Left lung (tissue), 10 donors: ENCODE measurements around the gene NTF3. TPM values are rescaled to one million over a fixed set of nuclear protein-coding genes. Genes with fewer than 3 reads are reported as not detected.

Source experiments
- ATAC-seq: fragments of 200-7000 bp; cut with Tn5 transposase; one replicate; pipeline ENCODE4 v1.9.1; 2020; ENCODE audit warnings: moderate library complexity
- DNase-seq, 4 donors: peaks; one replicate each; pipeline ENCODE4 v3.0.0-alpha.2; 2013 to 2020
- H3K27ac ChIP-seq, 2 donors: fragments of 200-600 bp; sonication (generic) in 1 of 2; one replicate each; pipeline versions ENCODE4 v1.5.0 to v1.8.0; 2020 to 2021
- H3K27me3 ChIP-seq, 2 donors: fragments of 200-600 bp; sonication (generic) in 1 of 2; one replicate each; pipeline versions ENCODE4 v1.5.0 to v1.8.0; 2020 to 2021
- H3K36me3 ChIP-seq, 2 donors: fragments of 200-600 bp; sonication (generic) in 1 of 2; one replicate each; pipeline versions ENCODE4 v1.5.0 to v1.8.0; 2020 to 2021
- H3K4me1 ChIP-seq, 2 donors: fragments of 200-600 bp; one replicate each; pipeline ENCODE4 v1.8.0; 2021
- H3K4me3 ChIP-seq, 2 donors: fragments of 200-600 bp; sonication (generic) in 1 of 2; one replicate each; pipeline versions ENCODE4 v1.5.0 to v1.8.0; 2020 to 2021; ENCODE audit warnings: mild to moderate bottlenecking in 1 of 2
- H3K9me3 ChIP-seq, 2 donors: fragments of 200-600 bp; sonication (generic) in 1 of 2; one replicate each; pipeline versions ENCODE4 v1.5.0 to v1.8.0; 2020 to 2021
- intact Hi-C, 2 donors: fragments of 100-400 bp; cut with DNase I; formaldehyde crosslinking; loops; one replicate each; pipeline versions ENCODE4 v1.11.2 to v1.14.2; 2022
- polyA plus RNA-seq, 6 donors: library from polyadenylated mRNA; unstranded; fragments of 120-200 nt; gene quantifications; one replicate each; pipeline ENCODE4 v1.2.1, GENCODE V29; 2013; ENCODE audit not compliant: insufficient read length in 6 of 6
- total RNA-seq, 2 donors: library from RNA; stranded (reverse); fragmentation: NEBNext Ultra II Directional; extraction: Animal tissue kit (Norgen Biotek cat#: 25700); gene quantifications; one replicate each; pipeline ENCODE4 v1.2.1, GENCODE V29; 2021
- TF ChIP-seq, protein P1 (sequence below), 2 donors: fragments of 200-600 bp; sonication (generic) in 1 of 2; IDR thresholded peaks; one replicate each; pipeline versions ENCODE4 v1.5.0 to v1.8.0; 2021; ENCODE audit warnings: antibody characterized with exemption in 2 of 2
- donor health status: DM: no; HTN: yes; CAD: no.
- donor health status: DM: no; HTN: no; CAD: no.

NTF3 gene
- total and polyA plus RNA-seq, 8 donors, result 0.35 to 5.1 (median 2.8) TPM

DNA sequence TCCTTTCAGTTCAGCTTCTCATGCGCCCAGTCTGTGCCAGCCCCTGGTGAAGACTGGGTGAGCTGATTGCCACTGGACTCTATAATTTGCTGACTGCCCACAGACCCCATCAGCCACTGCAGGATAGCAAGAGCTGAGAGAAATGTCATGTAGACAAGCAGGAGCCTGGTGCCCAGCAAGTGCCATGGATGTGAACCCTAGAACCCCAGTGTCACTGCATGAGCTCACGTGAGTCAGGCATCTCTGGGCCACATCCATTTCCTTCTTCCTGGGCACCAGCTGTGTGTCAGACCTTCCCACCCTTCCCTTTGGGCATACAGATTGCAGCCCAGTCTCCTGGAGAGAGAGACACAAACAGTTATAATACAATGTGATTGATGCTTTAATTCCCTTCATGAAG lies 73.8 kb downstream of the NTF3 start:
- Histone ChIP-seq H3K4me3 (no peak overlapping the region), H3K27me3 (no peaks in the 10 kb centered on the region), H3K9me3 (no peaks in the 10 kb centered on the region), H3K4me1 (no peaks in the 10 kb centered on the region), H3K36me3 (no peaks in the 10 kb centered on the region), H3K27ac (no peak overlapping the region)
- intact Hi-C loops, result no loop called here
- ATAC-seq (no peak), DNase-seq (no peak)
- TF ChIP-seq, protein P1, sequence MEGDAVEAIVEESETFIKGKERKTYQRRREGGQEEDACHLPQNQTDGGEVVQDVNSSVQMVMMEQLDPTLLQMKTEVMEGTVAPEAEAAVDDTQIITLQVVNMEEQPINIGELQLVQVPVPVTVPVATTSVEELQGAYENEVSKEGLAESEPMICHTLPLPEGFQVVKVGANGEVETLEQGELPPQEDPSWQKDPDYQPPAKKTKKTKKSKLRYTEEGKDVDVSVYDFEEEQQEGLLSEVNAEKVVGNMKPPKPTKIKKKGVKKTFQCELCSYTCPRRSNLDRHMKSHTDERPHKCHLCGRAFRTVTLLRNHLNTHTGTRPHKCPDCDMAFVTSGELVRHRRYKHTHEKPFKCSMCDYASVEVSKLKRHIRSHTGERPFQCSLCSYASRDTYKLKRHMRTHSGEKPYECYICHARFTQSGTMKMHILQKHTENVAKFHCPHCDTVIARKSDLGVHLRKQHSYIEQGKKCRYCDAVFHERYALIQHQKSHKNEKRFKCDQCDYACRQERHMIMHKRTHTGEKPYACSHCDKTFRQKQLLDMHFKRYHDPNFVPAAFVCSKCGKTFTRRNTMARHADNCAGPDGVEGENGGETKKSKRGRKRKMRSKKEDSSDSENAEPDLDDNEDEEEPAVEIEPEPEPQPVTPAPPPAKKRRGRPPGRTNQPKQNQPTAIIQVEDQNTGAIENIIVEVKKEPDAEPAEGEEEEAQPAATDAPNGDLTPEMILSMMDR (IDR thresholded peaks at IDR 0.05), result no peak

DNA sequence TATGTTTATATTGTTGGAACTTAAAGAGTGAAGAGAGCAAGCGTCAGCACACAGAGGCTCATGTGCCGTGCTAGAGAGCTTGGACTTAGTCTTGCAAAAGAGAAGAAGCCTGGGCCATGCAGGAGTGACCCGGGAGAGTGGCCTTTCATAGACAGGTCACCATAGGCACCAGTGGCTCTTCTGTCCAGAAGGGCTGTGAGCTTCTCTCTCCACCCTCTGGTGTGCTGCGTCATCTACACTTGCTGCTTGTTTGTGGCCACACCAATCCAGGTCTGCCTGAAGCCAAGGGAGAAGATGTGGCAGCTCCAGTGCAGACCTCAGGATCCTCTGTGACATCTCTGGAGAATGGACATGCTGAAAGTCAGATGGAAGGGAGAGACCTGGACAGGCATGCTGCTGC lies 74.4 kb downstream of the NTF3 start:
- TF ChIP-seq, protein P1 (IDR thresholded peaks at IDR 0.05), result no peak
- intact Hi-C loops, result no loop called here
- ATAC-seq, result no peak
- no peak overlapping the region for H3K27ac ChIP-seq
- no peaks in the 10 kb centered on the region for H3K9me3 ChIP-seq
- peaks cover 0 to 2% of the 10 kb centered on the region in 2 donors for H3K27me3 ChIP-seq
- no peaks in the 10 kb centered on the region for H3K36me3 ChIP-seq
- H3K4me1 ChIP-seq, result no peaks in the 10 kb centered on the region
- H3K4me3 ChIP-seq, result no peak overlapping the region
- no peak for DNase-seq

DNA sequence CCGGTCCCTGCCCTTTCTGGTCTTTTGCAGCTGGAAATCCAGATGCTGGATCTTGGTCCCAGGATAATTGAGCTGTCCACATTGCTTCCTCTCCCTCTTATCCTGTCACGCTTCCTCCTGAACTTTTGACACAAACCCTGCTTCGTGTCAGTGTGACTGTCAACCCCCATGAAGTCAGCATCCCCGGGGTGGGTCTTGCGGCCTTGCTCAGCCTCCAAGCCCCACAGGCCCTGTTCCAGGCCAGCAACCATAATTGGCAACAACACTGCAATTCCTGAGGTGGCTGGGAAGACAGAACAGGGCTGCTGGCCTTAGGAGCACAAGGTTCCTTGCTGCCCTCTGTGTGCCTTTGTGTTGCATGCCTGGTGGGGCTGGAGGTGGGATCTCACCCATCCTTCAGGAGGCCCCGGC lies 74.9 kb downstream of the NTF3 start:
- Histone ChIP-seq H3K9me3 (no peaks in the 10 kb centered on the region), H3K27ac (no peak overlapping the region), H3K27me3 (peaks cover 0 to 7% of the 10 kb centered on the region in 2 donors), H3K4me1 (peaks cover under 1 to 4% of the 10 kb centered on the region in 2 donors), H3K4me3 (no peak overlapping the region), H3K36me3 (no peaks in the 10 kb centered on the region)
- intact Hi-C loops, result no loop called here
- ATAC-seq, result no peak
- TF ChIP-seq, protein P1 (IDR thresholded peaks at IDR 0.05), result no peak
- DNase-seq, result peak in 1 of 4 donors; percentile 51

DNA sequence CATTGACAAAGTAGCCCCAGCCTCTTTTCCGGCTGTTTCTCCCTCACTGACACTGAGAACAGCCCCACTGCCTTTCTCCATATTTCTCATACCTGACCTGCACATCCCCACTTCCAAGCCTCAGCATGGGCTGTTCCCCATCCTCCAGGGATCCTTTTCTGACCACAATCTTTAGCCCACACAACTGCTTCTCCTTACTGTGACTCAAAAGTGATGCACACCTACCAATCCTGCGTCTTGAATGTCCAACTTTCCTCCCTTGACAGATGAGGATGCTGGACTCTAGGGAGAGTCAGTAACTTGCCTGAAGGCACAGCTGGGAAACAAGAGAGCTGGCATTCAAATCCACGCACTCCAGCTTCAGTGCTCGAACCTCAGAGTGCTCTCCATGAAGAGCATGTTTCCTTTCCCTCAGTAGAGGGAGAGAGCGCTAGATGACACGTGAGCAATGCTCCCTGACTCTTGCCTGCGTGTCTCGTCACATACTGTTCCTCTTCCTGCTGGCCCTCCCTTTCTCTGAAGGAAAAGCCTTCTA lies 75.6 kb downstream of the NTF3 start:
- no peak overlapping the region for H3K27ac ChIP-seq
- DNase-seq (no peak), ATAC-seq (no peak)
- TF ChIP-seq, protein P1 (IDR thresholded peaks at IDR 0.05), result no peak
- H3K36me3 ChIP-seq, result no peaks in the 10 kb centered on the region
- intact Hi-C loops, result no loop called here
- H3K27me3 ChIP-seq, result peaks cover 0 to 14% of the 10 kb centered on the region in 2 donors
- H3K4me1 ChIP-seq, result peaks cover 3 to 4% of the 10 kb centered on the region in 2 donors
- no peak overlapping the region for H3K4me3 ChIP-seq
- H3K9me3 ChIP-seq, result no peaks in the 10 kb centered on the region

DNA sequence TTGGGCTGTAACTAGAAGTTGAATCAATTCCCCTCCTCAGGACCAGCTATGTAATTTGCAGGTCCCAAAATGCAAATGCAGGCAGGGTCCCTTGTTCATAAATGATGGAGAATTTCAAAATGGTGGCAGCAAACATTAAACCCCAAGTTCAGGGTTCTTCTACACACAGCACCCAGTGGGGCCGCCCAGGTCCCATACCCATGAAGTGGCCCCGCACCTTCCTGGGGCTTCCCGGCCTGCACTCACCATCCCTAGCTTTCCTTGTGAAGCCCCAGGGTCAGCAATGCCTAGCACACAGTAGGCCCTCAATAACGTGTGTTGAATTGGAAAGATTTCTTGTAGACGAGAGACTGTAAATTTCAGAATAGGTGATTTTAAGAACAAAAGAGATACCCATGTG lies 76.0 kb downstream of the NTF3 start:
- H3K36me3 ChIP-seq, result no peaks in the 10 kb centered on the region
- peak in 1 of 4 donors; percentile 49 for DNase-seq
- peaks cover 0 to 17% of the 10 kb centered on the region in 2 donors for H3K27me3 ChIP-seq
- H3K4me1 ChIP-seq, result peaks cover 3 to 4% of the 10 kb centered on the region in 2 donors
- TF ChIP-seq, protein P1 (IDR thresholded peaks at IDR 0.05), result no peak
- intact Hi-C loops, result no loop called here
- no peak overlapping the region for H3K4me3 ChIP-seq
- no peak for ATAC-seq
- no peak overlapping the region for H3K27ac ChIP-seq
- no peaks in the 10 kb centered on the region for H3K9me3 ChIP-seq
